Activated T-helper 1 cell treated with anti-CD3 and anti-CD28 coated beads, Interleukin-12 subunit alpha, Interleukin-12 subunit beta, Interleukin-2, Interleukin-4 antibody, amounts not matched to agents 30 ng/mL and 10 ng/mL and 1 ng/mL, durations not matched to agents 14 hours and 24 hours and 36 hours (primary cell): ENCODE results near the gene SRRM4. TPM values are rescaled to one million over a fixed set of nuclear protein-coding genes. Genes with fewer than 3 reads are reported as not detected.

Source experiments
- DNase-seq: peaks from one replicate; pipeline ENCODE4 v3.0.0; 2021; ENCODE audit warnings: low spot score
- H3K27ac Mint-ChIP-seq: one replicate; pipeline ENCODE4 v1.8.0; 2021; ENCODE audit warnings: mild to moderate bottlenecking, mixed read lengths
- H3K27me3 Mint-ChIP-seq: one replicate; pipeline ENCODE4 v1.8.0; 2022; ENCODE audit warnings: mild to moderate bottlenecking, moderate library complexity, mixed read lengths; ENCODE audit not compliant: insufficient read depth
- H3K36me3 Mint-ChIP-seq: one replicate; pipeline ENCODE4 v1.8.0; 2021; ENCODE audit warnings: low read depth, mixed read lengths
- H3K4me1 Mint-ChIP-seq: one replicate; pipeline ENCODE4 v1.8.0; 2021; ENCODE audit warnings: low read depth, mixed read lengths
- H3K4me3 Mint-ChIP-seq: one replicate; pipeline ENCODE4 v1.8.0; 2021; ENCODE audit warnings: mild to moderate bottlenecking, moderate library complexity, mixed read lengths
- H3K9me3 Mint-ChIP-seq: one replicate; pipeline ENCODE4 v1.8.0; 2021; ENCODE audit warnings: mixed read lengths
- intact Hi-C: fragments of 100-400 bp; cut with micrococcal nuclease; formaldehyde crosslinking; loops from one replicate; pipeline ENCODE4 v1.15.1; 2024
- total RNA-seq: library from RNA; stranded (reverse); gene quantifications from 2 replicates; pipeline ENCODE4 v1.2.3, GENCODE V29; 2022

SRRM4 gene
- total RNA-seq, 1 donor from 2014 or later, result not detected

- H3K36me3 Mint-ChIP-seq, result no peaks in the 10 kb centered on the region
- DNase-seq, result no peak
- no peak overlapping the region for H3K4me3 Mint-ChIP-seq
- H3K4me1 Mint-ChIP-seq, result no peaks in the 10 kb centered on the region
- H3K27ac Mint-ChIP-seq, result no peak overlapping the region
- peaks cover 4% of the 10 kb centered on the region for H3K27me3 Mint-ChIP-seq
- H3K9me3 Mint-ChIP-seq, result no peaks in the 10 kb centered on the region
- intact Hi-C loops, result no loop called here
These were observed 195.1 kb downstream of the SRRM4 start for GRCh38 chr12:119176267-119177055.

- DNase-seq, result no peak
- no peaks in the 10 kb centered on the region for H3K9me3 Mint-ChIP-seq
- no peak overlapping the region for H3K4me3 Mint-ChIP-seq
- no peak overlapping the region for H3K27ac Mint-ChIP-seq
- intact Hi-C loops, result no loop called here
- peaks cover 4% of the 10 kb centered on the region for H3K27me3 Mint-ChIP-seq
- H3K36me3 Mint-ChIP-seq, result no peaks in the 10 kb centered on the region
- H3K4me1 Mint-ChIP-seq, result no peaks in the 10 kb centered on the region
These were observed 195.7 kb downstream of the SRRM4 start for GRCh38 chr12:119177056-119177325.

- intact Hi-C loops, result no loop called here
- no peak overlapping the region for H3K4me3 Mint-ChIP-seq
- no peak for DNase-seq
- H3K4me1 Mint-ChIP-seq, result no peaks in the 10 kb centered on the region
- no peaks in the 10 kb centered on the region for H3K9me3 Mint-ChIP-seq
- H3K27me3 Mint-ChIP-seq, result peaks cover 4% of the 10 kb centered on the region
- H3K36me3 Mint-ChIP-seq, result no peaks in the 10 kb centered on the region
- no peak overlapping the region for H3K27ac Mint-ChIP-seq
These were observed 196.5 kb downstream of the SRRM4 start for GRCh38 chr12:119177724-119178380.

- intact Hi-C loops, result no loop called here
- H3K4me3 Mint-ChIP-seq, result no peak within 1 kb of the TSS
- peaks cover 4% of the 10 kb centered on the region for H3K27me3 Mint-ChIP-seq
- H3K9me3 Mint-ChIP-seq, result no peaks in the 10 kb centered on the region
- H3K36me3 Mint-ChIP-seq, result no peaks in the 10 kb centered on the region
- H3K4me1 Mint-ChIP-seq, result no peaks in the 10 kb centered on the region
- H3K27ac Mint-ChIP-seq, result no peak within 1 kb of the TSS
- no peak for DNase-seq
These were observed 197.4 kb downstream of the SRRM4 start, which contains the start of gene HSPB8 for GRCh38 chr12:119178544-119179334. TSS of gene HSPB8 (plus strand) at chr12:119178931. CDS start at chr12:119179313, 382 bp downstream.

GRCh38 chr12:119179335-119180021 is 198.1 kb downstream of the SRRM4 start:
- Mint-ChIP-seq H3K9me3 (no peaks in the 10 kb centered on the region), H3K4me3 (no peak overlapping the region), H3K36me3 (no peaks in the 10 kb centered on the region), H3K4me1 (no peaks in the 10 kb centered on the region), H3K27ac (no peak overlapping the region), H3K27me3 (peaks cover 4% of the 10 kb centered on the region)
- intact Hi-C loops, result no loop called here
- DNase-seq, result no peak

- intact Hi-C loops, result no loop called here
These were observed 199.2 kb downstream of the SRRM4 start for GRCh38 chr12:119180380-119181040.

GRCh38 chr12:119181202-119181601 is 199.9 kb downstream of the SRRM4 start:
- Mint-ChIP-seq H3K27me3 (peaks cover 4% of the 10 kb centered on the region), H3K36me3 (no peaks in the 10 kb centered on the region), H3K4me1 (no peaks in the 10 kb centered on the region), H3K4me3 (no peak overlapping the region), H3K9me3 (no peaks in the 10 kb centered on the region), H3K27ac (no peak overlapping the region)
- intact Hi-C loops, result no loop called here
- no peak for DNase-seq

More at GRCh38 chr12:119180380-119181040, 199.2 kb downstream of the SRRM4 start:
- Mint-ChIP-seq H3K4me1 (no peaks in the 10 kb centered on the region), H3K4me3 (no peak overlapping the region), H3K36me3 (no peaks in the 10 kb centered on the region), H3K27me3 (peaks cover 4% of the 10 kb centered on the region), H3K27ac (no peak overlapping the region), H3K9me3 (no peaks in the 10 kb centered on the region)
- no peak for DNase-seq

GRCh38 chr12:119181944-119182343 is 200.6 kb downstream of the SRRM4 start:
- Mint-ChIP-seq H3K27ac (no peak overlapping the region), H3K27me3 (no peaks in the 10 kb centered on the region)

GRCh38 chr12:119182701-119183493 is 201.6 kb downstream of the SRRM4 start:
- H3K4me3 Mint-ChIP-seq, result no peak overlapping the region
- no peaks in the 10 kb centered on the region for H3K27me3 Mint-ChIP-seq
- H3K9me3 Mint-ChIP-seq, result no peaks in the 10 kb centered on the region
- DNase-seq, result no peak
- no peak overlapping the region for H3K27ac Mint-ChIP-seq
- H3K36me3 Mint-ChIP-seq, result no peaks in the 10 kb centered on the region
- intact Hi-C loops, result no loop called here
- no peaks in the 10 kb centered on the region for H3K4me1 Mint-ChIP-seq

More at GRCh38 chr12:119181944-119182343, 200.6 kb downstream of the SRRM4 start:
- DNase-seq, result no peak
- intact Hi-C loops, result no loop called here
- H3K4me3 Mint-ChIP-seq, result no peak overlapping the region
- no peaks in the 10 kb centered on the region for H3K9me3 Mint-ChIP-seq
- no peaks in the 10 kb centered on the region for H3K4me1 Mint-ChIP-seq
- no peaks in the 10 kb centered on the region for H3K36me3 Mint-ChIP-seq

- Mint-ChIP-seq H3K27me3 (no peaks in the 10 kb centered on the region), H3K36me3 (no peaks in the 10 kb centered on the region), H3K27ac (no peak overlapping the region), H3K9me3 (no peaks in the 10 kb centered on the region), H3K4me1 (no peaks in the 10 kb centered on the region), H3K4me3 (no peak overlapping the region)
- no peak for DNase-seq
- intact Hi-C loops, result no loop called here
These were observed 202.8 kb downstream of the SRRM4 start for GRCh38 chr12:119183942-119184695.

- H3K4me3 Mint-ChIP-seq, result no peak overlapping the region
- peaks cover 5% of the 10 kb centered on the region for H3K9me3 Mint-ChIP-seq
- intact Hi-C loops, result no loop called here
- H3K27ac Mint-ChIP-seq, result no peak overlapping the region
- H3K36me3 Mint-ChIP-seq, result no peaks in the 10 kb centered on the region
- H3K4me1 Mint-ChIP-seq, result no peaks in the 10 kb centered on the region
- no peaks in the 10 kb centered on the region for H3K27me3 Mint-ChIP-seq
- no peak for DNase-seq
These were observed 213.9 kb downstream of the SRRM4 start for GRCh38 chr12:119195256-119195655.
